ENCODE results near the gene PLEKHM3.

The PLEKHM3 gene

DNA sequence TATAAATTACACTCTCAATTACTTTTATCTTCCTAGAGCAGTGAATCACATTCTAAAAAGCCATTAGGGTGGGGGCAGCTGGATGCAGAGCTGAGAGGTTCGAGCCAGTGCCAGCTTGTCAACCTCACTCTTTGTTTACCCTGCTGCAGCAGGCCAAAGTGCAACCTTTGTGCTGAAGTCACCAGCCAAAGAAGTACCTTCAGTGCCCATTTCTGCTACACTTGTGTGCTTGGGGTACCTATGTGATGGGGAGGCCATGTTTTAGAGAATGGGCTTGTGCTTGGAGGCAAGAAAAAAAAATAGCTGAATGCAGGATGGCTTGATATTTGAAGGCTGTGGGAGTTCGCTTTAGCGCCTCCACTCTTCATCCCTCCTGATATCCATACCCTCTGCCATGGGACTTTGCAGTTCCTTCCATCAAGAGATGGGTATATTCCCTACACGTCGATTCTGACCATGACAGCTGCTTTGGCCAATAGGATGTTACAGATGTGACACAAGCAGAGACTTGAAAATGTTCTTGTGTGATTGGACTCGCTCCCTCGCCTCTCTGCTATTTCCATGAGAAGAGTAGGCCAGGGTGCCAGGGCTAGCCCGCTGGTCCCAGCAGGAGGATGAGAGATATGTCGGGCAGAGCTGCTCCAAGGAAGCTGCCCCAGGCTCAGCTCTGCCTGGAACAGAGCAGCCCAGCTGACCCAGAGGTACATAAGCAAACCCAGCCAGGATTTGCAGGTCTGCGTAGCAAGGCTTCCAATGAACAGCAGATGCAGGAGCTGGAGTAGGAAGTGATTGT is 242.9 kb downstream of the PLEKHM3 start:
- DNase-seq: peak; percentile 20

DNA sequence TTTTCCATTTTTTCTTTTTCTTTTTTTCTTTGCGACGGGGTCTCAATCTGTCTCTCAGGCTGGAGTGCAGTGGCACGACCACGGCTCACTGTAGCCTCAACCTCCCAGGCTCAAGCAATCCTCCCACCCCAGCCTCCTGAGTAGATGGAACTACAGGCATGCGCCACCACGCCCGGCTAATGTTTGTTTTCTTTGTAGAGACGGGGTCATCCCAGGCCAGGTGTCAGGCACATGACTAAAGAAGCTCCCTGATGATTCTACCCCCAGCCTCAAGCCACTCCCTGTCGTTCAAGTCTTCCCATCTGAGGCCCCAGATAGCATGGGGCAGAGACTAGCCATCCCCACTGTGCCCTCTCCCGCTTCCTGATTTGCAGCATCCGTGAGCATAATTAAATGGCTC is 245.8 kb downstream of the PLEKHM3 start:
- no peak for DNase-seq

DNA sequence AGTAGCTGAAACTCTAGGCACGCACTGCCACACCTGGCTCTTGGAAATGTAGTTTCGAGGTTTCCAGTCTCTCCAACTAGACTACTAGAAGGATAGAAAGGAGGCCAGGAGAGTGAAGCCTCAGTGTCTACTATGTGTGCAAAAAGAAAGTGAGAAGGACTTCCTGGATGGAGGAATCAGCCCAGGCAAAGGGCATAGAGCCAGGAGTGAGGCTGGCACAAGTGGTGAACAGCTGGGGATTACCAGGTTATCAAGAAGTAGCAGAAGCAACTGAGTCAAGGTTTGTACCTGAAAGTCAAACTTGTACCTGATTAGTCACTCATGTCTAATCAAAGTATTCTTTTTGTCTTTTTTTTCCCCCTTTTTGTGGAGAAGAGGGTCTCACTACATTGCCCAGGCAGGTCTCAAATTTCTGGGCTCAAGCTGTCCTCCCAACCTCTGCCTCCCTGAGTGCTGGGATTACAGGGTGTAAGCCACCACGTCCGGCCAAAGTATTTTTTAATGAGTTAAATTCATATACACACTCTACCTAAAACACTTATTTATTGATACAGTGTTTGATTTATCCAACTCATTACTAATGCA is 246.9 kb downstream of the PLEKHM3 start:
- DNase-seq: no peak

DNA sequence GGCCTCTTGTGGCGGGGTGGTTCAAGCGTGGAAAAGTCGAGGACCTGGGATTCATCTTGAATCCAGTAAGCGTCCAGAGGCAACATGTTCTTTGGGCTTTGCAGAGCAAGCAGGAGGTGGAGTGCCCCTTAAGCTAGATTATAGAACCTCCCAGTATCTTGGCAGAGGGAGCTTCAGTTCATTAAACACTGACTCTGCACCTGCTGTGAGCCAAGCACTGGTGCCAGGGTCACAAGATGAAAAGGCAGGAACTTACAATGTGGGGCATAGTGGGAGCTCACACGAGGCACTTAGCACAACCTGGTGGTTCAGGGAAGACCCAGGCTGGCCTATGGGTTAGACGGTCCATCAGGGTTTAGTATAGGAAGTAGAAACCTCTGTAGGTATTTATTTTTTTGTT is 248.2 kb downstream of the PLEKHM3 start:
- peak; percentile 67 for DNase-seq

DNA sequence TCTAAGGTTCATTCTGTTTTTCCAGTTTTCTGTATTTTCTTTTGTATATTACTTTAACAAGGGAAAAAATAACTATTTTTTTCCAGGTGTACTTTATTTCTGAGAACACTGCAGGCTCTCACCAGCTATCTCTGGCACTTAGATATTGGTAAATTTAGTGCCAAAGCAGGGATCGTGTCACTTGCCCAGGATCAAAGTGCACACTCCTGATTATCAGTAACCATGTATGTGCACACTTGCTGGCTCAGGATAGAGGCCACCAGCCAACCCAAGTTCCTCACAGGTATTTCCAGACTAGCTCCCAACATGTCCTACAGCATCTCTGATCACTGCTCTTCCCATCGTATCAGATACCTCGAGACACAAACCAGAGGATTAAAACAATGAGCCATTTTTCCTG is 249.9 kb downstream of the PLEKHM3 start:
- no peak for DNase-seq

DNA sequence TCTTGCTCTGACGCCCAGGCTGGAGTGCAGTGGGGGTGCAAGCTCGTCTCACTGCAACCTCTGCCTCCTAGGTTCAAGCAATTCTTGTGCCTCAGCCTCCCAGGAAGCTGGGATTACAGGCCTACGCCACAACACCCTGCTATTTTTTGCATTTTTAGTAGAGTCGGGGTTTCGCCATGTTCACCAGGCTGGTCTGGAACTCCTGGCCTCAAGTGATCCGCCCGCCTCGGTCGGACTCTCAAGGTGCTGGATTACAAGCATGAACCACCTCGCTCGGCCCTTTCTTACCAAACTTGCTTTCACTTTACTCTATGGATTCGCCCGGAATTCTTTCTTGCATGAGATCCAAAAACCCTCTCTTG is 252.5 kb downstream of the PLEKHM3 start:
- DNase-seq: no peak

DNA sequence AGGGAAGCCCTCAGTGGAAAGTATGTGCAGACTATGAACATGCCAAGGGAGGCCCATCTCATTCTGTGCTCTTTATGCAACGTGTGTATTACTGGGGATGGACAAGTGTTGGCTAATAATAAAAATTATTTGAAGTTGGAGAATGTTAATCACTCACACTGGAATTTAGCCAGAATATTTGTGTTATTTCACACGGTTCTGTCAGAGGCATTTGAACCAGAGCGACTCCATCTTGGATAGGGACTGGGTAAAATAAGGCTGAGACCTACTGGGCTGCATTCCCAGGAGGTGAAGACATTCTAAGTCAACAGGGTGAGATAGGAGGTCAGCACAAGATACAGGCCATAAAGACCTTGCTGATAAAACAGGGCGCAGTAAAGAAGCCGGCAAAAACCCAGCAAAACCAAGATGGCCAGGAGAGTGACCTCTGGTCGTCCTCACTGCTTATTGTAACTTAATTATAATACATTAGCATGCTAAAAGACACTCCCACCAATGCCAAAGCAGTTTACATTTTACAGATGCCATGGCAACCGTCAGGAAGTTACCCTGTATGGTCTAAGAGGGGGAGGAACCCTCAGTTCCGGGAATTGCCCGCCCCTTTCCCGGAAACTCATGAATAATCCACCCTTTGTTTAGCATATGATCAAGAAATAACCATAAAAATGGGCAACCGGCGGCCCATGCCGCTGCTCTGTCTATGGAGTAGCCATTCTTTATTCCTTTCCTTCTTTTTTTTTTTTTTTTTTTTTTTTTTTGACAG is 253.1 kb downstream of the PLEKHM3 start:
- no peak for DNase-seq

DNA sequence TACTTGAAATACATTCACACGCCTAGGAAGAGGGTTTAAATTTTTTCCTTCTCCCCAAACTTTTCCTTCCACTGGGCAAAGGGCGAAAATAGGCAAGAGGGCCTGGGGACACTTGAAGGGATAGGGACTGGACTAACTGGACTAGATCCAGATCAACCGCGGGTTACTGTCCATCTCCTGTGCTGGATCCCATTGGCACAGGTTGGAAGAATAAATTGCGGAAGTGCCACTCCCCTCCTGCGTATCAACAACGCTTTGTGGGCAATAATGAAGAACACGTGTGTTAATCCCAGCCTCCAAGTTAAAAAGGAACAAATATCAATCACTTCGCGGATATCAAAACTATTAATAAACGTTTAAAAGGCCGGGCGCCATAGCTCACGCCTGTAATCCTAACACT is 253.9 kb downstream of the PLEKHM3 start:
- no peak for DNase-seq

Measured in DMS79 treated with DMSO at 0.1 percent for 48 hours (cell line).